ENCODE measurements around the gene CXCL9.

The CXCL9 gene

GRCh38 chr4:76007089-76007862 is at the start of gene CXCL9:
Gene CXCL9 (minus strand): TSS chr4:76007509. CDS start chr4:76007449, 60 bp downstream.
- Histone ChIP-seq H3K36me3 (ENCODE audit: low read length) (no peaks in the 10 kb centered on the region), H3K9me2 (replicated peaks; ENCODE audit: insufficient read depth, low read length) (no peaks in the 10 kb centered on the region), H3K4me2 (ENCODE audit: low read depth, low read length, poor library complexity, severe bottlenecking) (no peak within 1 kb of the TSS)

GRCh38 chr4:76055421-76055820 is 48.1 kb upstream of the CXCL9 start:
- no peaks in the 10 kb centered on the region for H3F3A ChIP-seq (ENCODE audit: insufficient read depth)
- no peak overlapping the region for H3K9ac ChIP-seq (ENCODE audit: low read length)
- H3K36me3 ChIP-seq (ENCODE audit: low read length) = no peaks in the 10 kb centered on the region
- H3K79me2 ChIP-seq (ENCODE audit: insufficient read depth, low read length) = no peaks in the 10 kb centered on the region
- H3K9me3 ChIP-seq (ENCODE audit: insufficient read depth, low read length) = no peaks in the 10 kb centered on the region
- H3K9me2 ChIP-seq (replicated peaks; ENCODE audit: insufficient read depth, low read length) = no peaks in the 10 kb centered on the region
- no peaks in the 10 kb centered on the region for H3K27me3 ChIP-seq (ENCODE audit: low read length)
- H3K4me2 ChIP-seq (ENCODE audit: low read depth, low read length, poor library complexity, severe bottlenecking) = no peak overlapping the region
- H2AFZ ChIP-seq (ENCODE audit: low read depth, low read length, severe bottlenecking) = no peak overlapping the region
- no peak overlapping the region for H3K4me3 ChIP-seq (ENCODE audit: insufficient read depth, low read length, poor library complexity, severe bottlenecking)
- H3K27ac ChIP-seq (ENCODE audit: low read depth, low read length) = no peak overlapping the region
- no peaks in the 10 kb centered on the region for H4K20me1 ChIP-seq (ENCODE audit: low read depth, low read length)
- TF ChIP-seq EZH2phosphoT487 (conservative IDR thresholded peaks at IDR 0.05; ENCODE audit: low read length) (no peak), CTCF (IDR thresholded peaks at IDR 0.05; ENCODE audit: insufficient read depth, low read length, poor library complexity, severe bottlenecking) (no peak)

More at GRCh38 chr4:76007089-76007862, at the start of gene CXCL9:
- Histone ChIP-seq H4K20me1 (ENCODE audit: low read depth, low read length) (no peaks in the 10 kb centered on the region), H3K27ac (ENCODE audit: low read depth, low read length) (no peak within 1 kb of the TSS), H3K79me2 (ENCODE audit: insufficient read depth, low read length) (no peaks in the 10 kb centered on the region), H3K9me3 (ENCODE audit: insufficient read depth, low read length) (no peaks in the 10 kb centered on the region), H3K9ac (ENCODE audit: low read length) (no peak within 1 kb of the TSS), H3F3A (ENCODE audit: insufficient read depth) (no peaks in the 10 kb centered on the region), H2AFZ (ENCODE audit: low read depth, low read length, severe bottlenecking) (no peak within 1 kb of the TSS), H3K27me3 (ENCODE audit: low read length) (no peaks in the 10 kb centered on the region), H3K4me3 (ENCODE audit: insufficient read depth, low read length, poor library complexity, severe bottlenecking) (no peak within 1 kb of the TSS)
- TF ChIP-seq EZH2phosphoT487 (conservative IDR thresholded peaks at IDR 0.05; ENCODE audit: low read length) (no peak), CTCF (IDR thresholded peaks at IDR 0.05; ENCODE audit: insufficient read depth, low read length, poor library complexity, severe bottlenecking) (no peak)

GRCh38 chr4:76055016-76055415 is 47.7 kb upstream of the CXCL9 start:
- Histone ChIP-seq H3K9me2 (replicated peaks; ENCODE audit: insufficient read depth, low read length) (no peaks in the 10 kb centered on the region), H2AFZ (ENCODE audit: low read depth, low read length, severe bottlenecking) (no peak overlapping the region), H3K4me2 (ENCODE audit: low read depth, low read length, poor library complexity, severe bottlenecking) (no peak overlapping the region), H3K27ac (ENCODE audit: low read depth, low read length) (no peak overlapping the region), H3K4me3 (ENCODE audit: insufficient read depth, low read length, poor library complexity, severe bottlenecking) (no peak overlapping the region), H3K79me2 (ENCODE audit: insufficient read depth, low read length) (no peaks in the 10 kb centered on the region), H3K9ac (ENCODE audit: low read length) (no peak overlapping the region), H4K20me1 (ENCODE audit: low read depth, low read length) (no peaks in the 10 kb centered on the region), H3K27me3 (ENCODE audit: low read length) (no peaks in the 10 kb centered on the region), H3F3A (ENCODE audit: insufficient read depth) (no peaks in the 10 kb centered on the region), H3K9me3 (ENCODE audit: insufficient read depth, low read length) (no peaks in the 10 kb centered on the region), H3K36me3 (ENCODE audit: low read length) (no peaks in the 10 kb centered on the region)
- TF ChIP-seq CTCF (IDR thresholded peaks at IDR 0.05; ENCODE audit: insufficient read depth, low read length, poor library complexity, severe bottlenecking) = no peak
- no peak for TF ChIP-seq EZH2phosphoT487 (conservative IDR thresholded peaks at IDR 0.05; ENCODE audit: low read length)
